Lung (tissue), 12 donors: ENCODE results near the gene IGF2R. TPM values are rescaled to one million over a fixed set of nuclear protein-coding genes. Genes with fewer than 3 reads are reported as not detected.

Experiments
- ATAC-seq: fragments of 200-7000 bp; cut with Tn5 transposase; one replicate; pipeline ENCODE4 v1.9.1; 2020; ENCODE audit warnings: moderate number of reproducible peaks; ENCODE audit not compliant: insufficient read depth, low FRiP score
- DNase-seq, 3 donors: peaks; one replicate each; pipeline ENCODE4 v3.0.0-alpha.2; 2013 to 2017
- H3K27ac ChIP-seq, 2 donors: one replicate each; pipeline ENCODE4 v1.5.1; 2013; ENCODE audit warnings: mild to moderate bottlenecking in 2 of 2, moderate library complexity in 2 of 2, control low read depth in 1 of 2, inconsistent platforms in 1 of 2, low read depth in 1 of 2, low read length in 1 of 2
- H3K27me3 ChIP-seq, 3 donors: one replicate each; pipeline ENCODE4 v1.5.1; 2013; ENCODE audit warnings: low read length in 2 of 3; ENCODE audit not compliant: control insufficient read depth in 3 of 3, insufficient read depth in 3 of 3
- H3K36me3 ChIP-seq, 4 donors: one replicate each; pipeline ENCODE4 v1.5.1; 2013; ENCODE audit warnings: low read length in 4 of 4, mild to moderate bottlenecking in 1 of 4, moderate library complexity in 1 of 4; ENCODE audit not compliant: control insufficient read depth in 4 of 4, insufficient read depth in 4 of 4
- H3K4me1 ChIP-seq, 5 donors: one replicate each; pipeline ENCODE4 v1.5.1; 2013; ENCODE audit warnings: low read length in 5 of 5, mild to moderate bottlenecking in 2 of 5, moderate library complexity in 1 of 5; ENCODE audit not compliant: control insufficient read depth in 5 of 5, insufficient read depth in 5 of 5
- H3K4me3 ChIP-seq: one replicate; pipeline ENCODE4 v1.5.1; 2013; ENCODE audit warnings: mild to moderate bottlenecking, control low read depth, moderate library complexity
- H3K9ac ChIP-seq, 2 donors: one replicate each; pipeline ENCODE4 v1.5.1; 2013; ENCODE audit warnings: low read length in 2 of 2, control low read depth in 1 of 2; ENCODE audit not compliant: insufficient read depth in 1 of 2
- H3K9me3 ChIP-seq, 4 donors: one replicate each; pipeline ENCODE4 v1.5.1; 2013; ENCODE audit warnings: low read length in 3 of 4, mild to moderate bottlenecking in 1 of 4, moderate library complexity in 1 of 4; ENCODE audit not compliant: control insufficient read depth in 4 of 4, insufficient read depth in 3 of 4
- CTCF ChIP-seq: IDR thresholded peaks from 2 replicates; pipeline ENCODE4 v1.5.1; 2012; ENCODE audit warnings: mild to moderate bottlenecking; ENCODE audit errors: control extremely low read depth, extremely low read depth
- WGBS, 2 donors: extraction: QIAGEN DNeasy Blood & Tissue Kit; methylation state at CpG; one replicate each; pipeline ENCODE4 v1.1.7; 2013; 5-methylcytosine and 5-hydroxymethylcytosine counted together
- polyA plus RNA-seq, 2 donors: library from polyadenylated mRNA; stranded (reverse); fragments of 200-250 nt; gene quantifications; one replicate each; pipeline ENCODE4 v1.2.1, GENCODE V29; 2013
- total RNA-seq, 2 donors: library from RNA; depleted of rRNA in 1 of 2; stranded (reverse); fragments of >200 nt in 1 of 2; gene quantifications; one replicate each; pipeline ENCODE4 v1.2.1, GENCODE V29; 2014 to 2021
- donor health status: control.
- donor health status: control.
- donor health status: Bipolar disorder and iron deficiency.
- donor health status: healthy.
- donor health status: DM: yes; HTN: yes; CAD: no.

Gene IGF2R
- total and polyA plus RNA-seq, 4 donors = 30.0 to 125 (median 92.6) TPM

- H3K4me3 ChIP-seq = no peak overlapping the region
- no peak for TF ChIP-seq CTCF
- ATAC-seq = no peak
- no peak overlapping the region for H3K27ac ChIP-seq
- H3K27me3 ChIP-seq = no peaks in the 10 kb centered on the region
- no peak overlapping the region for H3K9ac ChIP-seq
- DNase-seq = peak in 2 of 3 donors; percentile 15 to 32
- 81 to 85% methylated on average over 8 of the region's 8 CpGs for WGBS, 2 donors
- peaks cover 0 to 20% (median 5%) of the 10 kb centered on the region in 5 donors for H3K4me1 ChIP-seq
- peaks cover 2 to 14% (median 9%) of the 10 kb centered on the region in 4 donors for H3K36me3 ChIP-seq
- no peaks in the 10 kb centered on the region for H3K9me3 ChIP-seq
Observed at GRCh38 chr6:160010067-160010466, 41.2 kb downstream of the IGF2R start.

- TF ChIP-seq CTCF = no peak
- no peak overlapping the region for H3K9ac ChIP-seq
- WGBS, 2 donors = 38 to 61% methylated on average over 4 of the region's 4 CpGs
- no peak overlapping the region for H3K4me3 ChIP-seq
- no peak overlapping the region for H3K27ac ChIP-seq
- peaks cover 0 to 7% (median 0%) of the 10 kb centered on the region in 5 donors for H3K4me1 ChIP-seq
- peaks cover 2 to 20% (median 16%) of the 10 kb centered on the region in 4 donors for H3K36me3 ChIP-seq
- ATAC-seq (peak; percentile 81), DNase-seq (peak in 1 of 3 donors; percentile 40)
- no peaks in the 10 kb centered on the region for H3K9me3 ChIP-seq
- no peaks in the 10 kb centered on the region for H3K27me3 ChIP-seq
Observed at GRCh38 chr6:160013987-160014868, 45.3 kb downstream of the IGF2R start.

- Histone ChIP-seq H3K4me3 (no peak overlapping the region), H3K36me3 (peaks cover 2 to 20% (median 16%) of the 10 kb centered on the region in 4 donors), H3K9me3 (no peaks in the 10 kb centered on the region), H3K4me1 (peaks cover 0 to 7% (median 0%) of the 10 kb centered on the region in 5 donors), H3K27me3 (no peaks in the 10 kb centered on the region), H3K27ac (no peak overlapping the region), H3K9ac (no peak overlapping the region)
- DNase-seq = no peak
- ATAC-seq = no peak
- TF ChIP-seq CTCF = no peak
- WGBS, 2 donors = 62 to 82% methylated on average over 2 of the region's 2 CpGs
Observed at GRCh38 chr6:160014869-160015182, 45.9 kb downstream of the IGF2R start.
